Nephron progenitor cell (in vitro differentiated cells): Measurements from ENCODE around the gene SMYD5.
"Not testable (repeated sequence)": the region's sequence is repeated elsewhere in the genome, so short reads cannot be mapped to it uniquely, and the experiment has no call there.

Source experiments
- DNase-seq: peaks from one replicate; pipeline ENCODE4 v3.0.0; 2021
- H3K27ac Mint-ChIP-seq: 2 replicates; pipeline ENCODE4 v1.8.0; 2021; ENCODE audit warnings: mild to moderate bottlenecking, moderate library complexity, mixed read lengths
- H3K27me3 Mint-ChIP-seq: 2 replicates; pipeline ENCODE4 v1.8.0; 2021; ENCODE audit warnings: mild to moderate bottlenecking, low read depth, mixed read lengths; ENCODE audit not compliant: poor library complexity
- H3K36me3 Mint-ChIP-seq: 2 replicates; pipeline ENCODE4 v1.8.0; 2021; ENCODE audit warnings: low read depth, mixed read lengths
- H3K4me1 Mint-ChIP-seq: 2 replicates; pipeline ENCODE4 v1.8.0; 2021; ENCODE audit warnings: mixed read lengths
- H3K4me3 Mint-ChIP-seq: 2 replicates; pipeline ENCODE4 v1.8.0; 2021; ENCODE audit warnings: mild to moderate bottlenecking, moderate library complexity, mixed read lengths
- H3K9me3 Mint-ChIP-seq: 2 replicates; pipeline ENCODE4 v1.8.0; 2021; ENCODE audit warnings: mild to moderate bottlenecking, moderate library complexity, mixed read lengths
- CTCF ChIP-seq: fragments of 200-600 bp; sonication (generic); IDR thresholded peaks from 2 replicates; pipeline ENCODE4 v1.5.0; 2021; ENCODE audit warnings: antibody characterized with exemption

The SMYD5 gene

DNA sequence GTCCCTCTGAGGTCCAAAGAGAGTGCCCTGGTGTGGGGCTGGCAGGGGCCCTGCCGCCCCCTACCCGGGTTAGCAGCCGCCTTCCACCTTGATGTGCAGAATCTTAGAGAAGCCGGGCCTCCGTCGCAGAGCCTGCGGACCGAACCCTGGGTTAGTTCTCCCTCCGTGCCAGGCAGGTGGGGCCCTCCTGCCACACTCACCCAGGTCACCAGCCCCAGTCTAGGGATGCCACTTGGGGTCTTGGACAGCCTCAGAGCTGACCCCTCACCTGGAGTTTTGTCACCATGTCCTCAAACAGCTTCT, 44.8 kb downstream of the SMYD5 start:
- Mint-ChIP-seq H3K27ac (no peak overlapping the region), H3K4me1 (peaks cover 4% of the 10 kb centered on the region), H3K9me3 (no peaks in the 10 kb centered on the region), H3K36me3 (peaks cover 2% of the 10 kb centered on the region), H3K27me3 (peaks cover 6% of the 10 kb centered on the region), H3K4me3 (no peak overlapping the region)
- no peak for DNase-seq
- TF ChIP-seq CTCF, result no peak

DNA sequence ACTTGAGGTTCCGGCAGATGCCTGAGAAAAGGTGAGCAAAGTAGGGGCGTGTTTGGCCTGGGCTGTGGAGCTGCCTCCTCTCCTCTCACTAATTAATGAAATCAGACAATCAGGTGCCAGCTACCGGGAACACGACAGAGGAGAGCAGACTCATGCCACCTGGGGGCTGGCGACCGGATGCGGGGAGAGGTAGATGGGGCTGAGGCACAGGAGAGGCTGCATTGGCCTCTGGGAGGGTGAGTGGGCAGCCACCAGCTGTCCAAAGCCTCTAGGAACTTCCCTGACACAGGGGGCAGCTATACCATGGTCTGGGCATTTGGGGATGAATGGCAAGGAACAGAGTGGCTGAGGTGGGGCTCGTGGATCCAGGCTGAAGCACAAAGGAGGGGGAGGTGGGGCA, 45.2 kb downstream of the SMYD5 start:
- H3K4me1 Mint-ChIP-seq, result peaks cover 4% of the 10 kb centered on the region
- H3K36me3 Mint-ChIP-seq, result no peaks in the 10 kb centered on the region
- H3K9me3 Mint-ChIP-seq, result no peaks in the 10 kb centered on the region
- no peak for DNase-seq
- H3K27me3 Mint-ChIP-seq, result peaks cover 10% of the 10 kb centered on the region
- TF ChIP-seq CTCF, result no peak
- H3K27ac Mint-ChIP-seq, result no peak overlapping the region
- H3K4me3 Mint-ChIP-seq, result no peak overlapping the region

DNA sequence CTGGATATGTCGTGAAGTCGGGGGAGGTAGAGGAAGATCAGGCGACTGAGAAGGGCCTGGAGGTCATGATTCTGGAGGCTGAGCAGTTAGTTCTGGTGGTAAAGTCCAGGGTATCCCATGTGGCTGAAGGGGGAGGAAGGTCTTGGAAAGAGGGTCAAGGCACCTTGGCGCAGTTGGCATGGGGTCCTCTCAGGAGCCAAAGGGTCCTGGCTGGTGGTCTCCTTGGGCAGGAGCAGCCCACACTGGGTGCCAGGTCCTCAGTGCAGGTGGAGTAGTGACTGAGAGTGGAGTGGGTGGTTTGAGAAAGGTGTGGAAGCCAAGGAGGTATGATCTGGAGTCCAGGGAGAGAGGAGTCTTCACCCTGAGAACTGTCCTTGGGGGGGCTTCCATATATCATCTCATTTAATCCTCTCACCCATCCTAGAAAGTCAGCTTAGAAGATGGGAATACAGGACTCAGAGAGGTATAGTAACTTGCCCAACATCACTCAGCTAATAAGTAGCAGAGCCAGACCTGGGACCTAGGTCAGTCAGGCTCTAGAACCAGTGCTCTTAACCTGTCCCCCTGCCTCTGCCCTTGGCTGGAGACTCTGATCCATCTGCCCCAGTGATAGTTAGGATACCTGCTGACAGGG, 45.8 kb downstream of the SMYD5 start:
- no peaks in the 10 kb centered on the region for H3K9me3 Mint-ChIP-seq
- H3K27ac Mint-ChIP-seq, result no peak overlapping the region
- H3K4me3 Mint-ChIP-seq, result no peak overlapping the region
- H3K4me1 Mint-ChIP-seq, result peaks cover 4% of the 10 kb centered on the region
- no peak for TF ChIP-seq CTCF
- H3K27me3 Mint-ChIP-seq, result peaks cover 11% of the 10 kb centered on the region
- no peaks in the 10 kb centered on the region for H3K36me3 Mint-ChIP-seq
- no peak for DNase-seq

GRCh38 chr2:73260338-73260984, 46.4 kb downstream of the SMYD5 start:
- peak; percentile 71 for DNase-seq
- Mint-ChIP-seq H3K27me3 (peaks cover 11% of the 10 kb centered on the region), H3K4me3 (no peak overlapping the region), H3K4me1 (peaks cover 4% of the 10 kb centered on the region), H3K9me3 (no peaks in the 10 kb centered on the region), H3K27ac (no peak overlapping the region), H3K36me3 (no peaks in the 10 kb centered on the region)
- TF ChIP-seq CTCF, result peak; percentile 48

DNA sequence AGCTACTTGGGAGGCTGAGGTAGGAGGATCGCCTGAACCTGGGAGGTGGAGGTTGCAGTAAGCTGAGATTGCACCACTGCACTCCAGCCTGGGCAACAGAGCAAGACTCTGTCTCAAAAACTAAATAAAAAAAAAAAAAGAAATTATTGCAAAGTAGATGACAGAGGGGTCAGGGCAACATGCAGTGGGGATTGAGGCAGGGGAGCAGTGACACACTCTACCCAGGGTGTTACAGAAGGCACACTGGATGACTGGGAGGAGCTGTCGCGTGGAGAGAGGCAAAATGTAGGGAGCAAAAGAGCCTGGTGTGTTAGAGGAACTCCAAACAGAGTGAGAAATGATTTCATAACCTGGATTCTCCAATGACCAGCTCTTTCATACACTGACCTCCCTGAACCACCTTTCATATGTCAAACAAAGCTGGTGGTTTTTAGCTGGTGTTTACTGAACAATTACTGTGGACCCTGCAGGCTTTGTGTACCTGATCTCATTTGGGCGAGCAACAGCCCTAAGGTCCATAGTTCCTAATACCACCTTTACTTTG, 48.1 kb downstream of the SMYD5 start:
- H3K4me1 Mint-ChIP-seq, result peaks cover 4% of the 10 kb centered on the region
- no peaks in the 10 kb centered on the region for H3K36me3 Mint-ChIP-seq
- peaks cover 18% of the 10 kb centered on the region for H3K27me3 Mint-ChIP-seq
- H3K9me3 Mint-ChIP-seq, result no peaks in the 10 kb centered on the region
- TF ChIP-seq CTCF, result no peak
- H3K4me3 Mint-ChIP-seq, result no peak overlapping the region
- no peak overlapping the region for H3K27ac Mint-ChIP-seq
- DNase-seq, result no peak

DNA sequence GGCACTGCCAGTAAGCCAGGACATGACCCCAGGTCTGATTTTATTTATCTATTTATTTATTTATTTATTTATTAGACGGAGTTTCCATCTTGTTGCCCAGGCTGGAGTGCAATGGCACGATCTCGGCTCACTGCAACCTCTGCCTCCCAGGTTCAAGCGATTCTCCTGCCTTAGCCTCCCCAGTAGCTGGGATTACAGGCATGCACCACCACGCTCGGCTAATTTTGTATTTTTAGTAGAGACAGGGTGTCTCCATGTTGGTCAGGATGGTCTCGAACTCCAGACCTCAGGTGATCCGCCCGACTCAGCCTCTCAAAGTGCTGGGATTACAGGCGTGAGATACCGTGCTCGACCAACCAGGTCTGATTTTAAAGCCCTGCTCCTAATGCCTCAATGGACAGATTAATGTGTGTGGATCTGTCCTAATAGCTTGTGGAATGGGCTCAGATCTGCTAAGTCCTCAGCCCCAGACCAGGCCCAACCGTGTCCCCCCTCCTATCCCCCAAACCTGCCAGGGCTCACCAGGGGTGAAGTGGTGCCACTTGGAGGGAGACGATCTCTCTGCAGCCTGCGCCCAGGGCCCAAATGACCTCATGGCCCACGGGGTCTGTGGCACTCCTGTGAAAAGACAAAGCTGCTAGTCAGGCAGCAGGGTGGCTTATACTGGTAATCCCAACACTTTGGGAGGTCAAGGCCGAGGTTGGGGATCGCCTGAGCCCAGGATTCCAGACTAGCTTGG, 48.8 kb downstream of the SMYD5 start:
- H3K4me3 Mint-ChIP-seq, H3K4me1 Mint-ChIP-seq, H3K27ac Mint-ChIP-seq, H3K36me3 Mint-ChIP-seq, H3K9me3 Mint-ChIP-seq, DNase-seq: not testable (repeated sequence)
- H3K27me3 Mint-ChIP-seq, result peaks cover 25% of the 10 kb centered on the region
